ENCODE measurements around the gene RASD1. TPM values are rescaled to one million over a fixed set of nuclear protein-coding genes. Genes with fewer than 3 reads are reported as not detected.
A peak's percentile ranks its signal among the peaks of the same experiment; 100 is the strongest.

Gene RASD1
- total RNA-seq, 1 experiment from 2014 or later = 11.0 TPM

DNA sequence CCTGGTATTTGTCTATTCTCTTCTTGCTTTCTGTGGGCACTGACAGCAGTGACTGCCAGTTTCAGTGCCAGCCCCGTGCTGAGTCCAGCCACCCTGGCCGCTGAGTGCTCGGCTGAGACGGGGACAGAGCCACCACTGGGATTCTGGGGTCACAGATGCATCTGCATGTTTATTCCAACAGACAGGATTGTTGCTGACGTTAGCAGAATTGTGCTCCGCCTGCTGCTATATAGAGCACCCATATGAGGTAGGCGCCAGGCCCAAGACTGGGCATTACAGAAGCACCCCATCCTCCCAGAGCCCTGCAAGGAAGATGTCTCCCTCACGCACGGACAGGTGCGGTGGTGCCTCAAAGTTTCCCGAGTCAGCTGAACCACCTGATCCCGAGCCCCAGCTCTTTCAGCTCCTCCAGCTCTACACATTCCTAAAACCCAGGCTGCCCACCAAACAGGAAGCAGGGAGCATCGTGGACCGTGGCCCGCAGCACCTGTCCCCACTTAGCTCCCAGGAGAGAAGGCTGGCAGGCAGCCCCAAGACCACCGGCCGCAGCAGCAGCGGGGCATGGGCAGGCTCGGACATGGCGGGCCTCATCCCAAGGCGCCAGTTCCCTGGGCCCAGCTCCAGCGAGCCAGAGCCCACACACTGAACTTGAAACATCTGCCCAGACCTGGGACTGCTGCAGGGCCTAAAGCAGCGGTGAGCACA lies 44.9 kb upstream of the RASD1 start:
- Mint-ChIP-seq H3K4me1 (ENCODE audit: low read depth, unreplicated experiment) (peaks cover 19% of the 10 kb centered on the region), H3K4me3 (ENCODE audit: unreplicated experiment) (no peak overlapping the region), H3K9me3 (ENCODE audit: unreplicated experiment) (no peaks in the 10 kb centered on the region), H3K27ac (ENCODE audit: unreplicated experiment) (peak overlapping the region; percentile 90), H3K36me3 (ENCODE audit: insufficient read depth, unreplicated experiment) (peaks cover under 1% of the 10 kb centered on the region), H3K27me3 (ENCODE audit: insufficient read depth, unreplicated experiment) (no peaks in the 10 kb centered on the region)
- H3K36me3 ChIP-seq (ENCODE audit: control insufficient read depth, insufficient read depth, low read length) = no peaks in the 10 kb centered on the region
- no peaks in the 10 kb centered on the region for H3K27me3 ChIP-seq (replicated peaks; ENCODE audit: control insufficient read depth, insufficient read depth, low read length)
- no peak for DNase-seq
- no peak for TF ChIP-seq CTCF (IDR thresholded peaks at IDR 0.05; ENCODE audit: insufficient read depth in 1 of 2, low read depth in 1 of 2, low read length in 1 of 2, severe bottlenecking in 1 of 2, unreplicated experiment in 1 of 2)
- intact Hi-C loops (cut with micrococcal nuclease; ENCODE audit: unreplicated experiment) = no loop called here
- H3K9me3 ChIP-seq = no peaks in the 10 kb centered on the region
- ChIA-PET CTCF (no interaction called here), POLR2A (no interaction called here)
- no TSS peak for BruUV-seq (replicated peaks)
- peaks cover 42% of the 10 kb centered on the region for H3K4me1 ChIP-seq
- H3K4me3 ChIP-seq (ENCODE audit: low read depth, low read length) = no peak overlapping the region

GRCh38 chr17:17540278-17540906 lies 44.2 kb upstream of the RASD1 start:
- no peaks in the 10 kb centered on the region for H3K36me3 ChIP-seq (ENCODE audit: control insufficient read depth, insufficient read depth, low read length)
- H3K4me3 ChIP-seq (ENCODE audit: low read depth, low read length) = no peak overlapping the region
- no peak overlapping the region for H3K4me3 Mint-ChIP-seq (ENCODE audit: unreplicated experiment)
- H3K9me3 ChIP-seq = no peaks in the 10 kb centered on the region
- H3K4me1 ChIP-seq = peaks cover 42% of the 10 kb centered on the region
- BruUV-seq (replicated peaks) = no TSS peak
- H3K27me3 ChIP-seq (replicated peaks; ENCODE audit: control insufficient read depth, insufficient read depth, low read length) = no peaks in the 10 kb centered on the region
- peaks cover 4% of the 10 kb centered on the region for H3K36me3 Mint-ChIP-seq (ENCODE audit: insufficient read depth, unreplicated experiment)
- no peak for DNase-seq
- ChIA-PET POLR2A (interaction anchor here (0.6 kb wide), 1 partner anchor 18 kb away, joined by 3 read pairs; no protein-coding TSS in a partner anchor), CTCF (no interaction called here)
- intact Hi-C loops (cut with micrococcal nuclease; ENCODE audit: unreplicated experiment) = no loop called here
- H3K4me1 Mint-ChIP-seq (ENCODE audit: low read depth, unreplicated experiment) = peaks cover 19% of the 10 kb centered on the region
- H3K27ac Mint-ChIP-seq (ENCODE audit: unreplicated experiment) = peak overlapping the region; percentile 90
- no peak for TF ChIP-seq CTCF (IDR thresholded peaks at IDR 0.05; ENCODE audit: insufficient read depth in 1 of 2, low read depth in 1 of 2, low read length in 1 of 2, severe bottlenecking in 1 of 2, unreplicated experiment in 1 of 2)
- H3K27me3 Mint-ChIP-seq (ENCODE audit: insufficient read depth, unreplicated experiment) = no peaks in the 10 kb centered on the region
- H3K9me3 Mint-ChIP-seq (ENCODE audit: unreplicated experiment) = no peaks in the 10 kb centered on the region

GRCh38 chr17:17539591-17539990 lies 43.4 kb upstream of the RASD1 start:
- POLR2A ChIA-PET = interaction anchor here (1.9 kb wide), 1 partner anchor 43 kb away, joined by 38 read pairs; the partner anchor contains the start of gene RASD1
- H3K27me3 Mint-ChIP-seq (ENCODE audit: insufficient read depth, unreplicated experiment) = no peaks in the 10 kb centered on the region
- H3K36me3 Mint-ChIP-seq (ENCODE audit: insufficient read depth, unreplicated experiment) = peaks cover 4% of the 10 kb centered on the region
- H3K9me3 Mint-ChIP-seq (ENCODE audit: unreplicated experiment) = no peaks in the 10 kb centered on the region
- Histone ChIP-seq H3K4me1 (peaks cover 42% of the 10 kb centered on the region), H3K9me3 (no peaks in the 10 kb centered on the region), H3K36me3 (ENCODE audit: control insufficient read depth, insufficient read depth, low read length) (no peaks in the 10 kb centered on the region), H3K4me3 (ENCODE audit: low read depth, low read length) (no peak overlapping the region), H3K27me3 (replicated peaks; ENCODE audit: control insufficient read depth, insufficient read depth, low read length) (no peaks in the 10 kb centered on the region)
- no TSS peak for BruUV-seq (replicated peaks)
- H3K27ac Mint-ChIP-seq (ENCODE audit: unreplicated experiment) = peak overlapping the region; percentile 90
- TF ChIP-seq CTCF (IDR thresholded peaks at IDR 0.05; ENCODE audit: insufficient read depth in 1 of 2, low read depth in 1 of 2, low read length in 1 of 2, severe bottlenecking in 1 of 2, unreplicated experiment in 1 of 2) = no peak
- peaks cover 19% of the 10 kb centered on the region for H3K4me1 Mint-ChIP-seq (ENCODE audit: low read depth, unreplicated experiment)
- intact Hi-C loops (cut with micrococcal nuclease; ENCODE audit: unreplicated experiment) = no loop called here
- H3K4me3 Mint-ChIP-seq (ENCODE audit: unreplicated experiment) = no peak overlapping the region
- CTCF ChIA-PET = interaction anchor here (0.7 to 2.0 kb wide), 3 partner anchors 18 to 168 kb away, joined by 4 to 33 read pairs (median 4); partner anchors contain the start of gene RASD1
- DNase-seq = no peak
